HTERT RPE-1 (cell line): ENCODE data around the gene MLKL.
"Not testable (repeated sequence)": the region's sequence is repeated elsewhere in the genome, so short reads cannot be mapped to it uniquely, and the experiment has no call there.

Experiments
- in situ Hi-C: fragments of 300-500 bp; cut with MboI; formaldehyde crosslinking; loops from 4 replicates; pipeline ENCODE4 v1.14.3; 2020; ENCODE audit warnings: low sequenced_read_pairs

The MLKL gene

DNA sequence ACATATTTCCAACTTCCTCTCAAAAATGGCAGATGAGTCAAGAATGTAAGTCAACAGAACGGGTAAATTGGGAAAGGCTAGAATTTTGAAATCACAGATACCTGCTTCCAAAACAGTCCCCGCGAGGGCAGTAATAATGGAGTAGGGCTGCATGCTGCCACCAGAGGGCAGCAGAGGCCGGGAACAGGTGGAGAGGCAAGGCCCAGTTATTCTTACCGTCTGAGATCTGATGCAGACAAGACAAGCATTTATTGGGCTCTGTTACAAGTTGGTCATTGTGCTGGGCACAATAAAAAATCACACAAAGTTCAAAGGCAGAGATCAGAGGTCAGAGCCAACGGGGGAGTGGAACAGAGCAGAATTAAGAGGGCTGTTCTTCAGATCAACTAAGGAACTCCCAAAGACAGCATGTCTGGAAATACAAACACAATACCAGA, 8.8 kb upstream of the MLKL start:
- in situ Hi-C loops = no loop called here

DNA sequence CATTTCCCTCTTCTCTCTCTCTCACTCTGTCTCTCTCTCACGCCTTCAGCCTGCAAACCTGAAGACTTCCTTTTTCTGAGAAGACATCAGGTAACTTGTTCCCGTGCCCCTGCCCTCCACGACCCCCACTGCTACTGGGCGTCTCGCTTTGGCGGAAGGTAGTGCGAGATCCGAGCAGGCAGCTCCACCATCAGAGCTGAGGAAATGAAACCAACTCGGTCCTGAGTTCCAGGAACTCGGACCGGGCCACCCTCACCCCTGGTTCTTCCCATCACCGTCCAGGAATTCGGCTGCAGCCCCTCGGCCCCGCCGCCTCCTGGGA, 585 bp downstream of the MLKL start:
- in situ Hi-C loops = no loop called here

DNA sequence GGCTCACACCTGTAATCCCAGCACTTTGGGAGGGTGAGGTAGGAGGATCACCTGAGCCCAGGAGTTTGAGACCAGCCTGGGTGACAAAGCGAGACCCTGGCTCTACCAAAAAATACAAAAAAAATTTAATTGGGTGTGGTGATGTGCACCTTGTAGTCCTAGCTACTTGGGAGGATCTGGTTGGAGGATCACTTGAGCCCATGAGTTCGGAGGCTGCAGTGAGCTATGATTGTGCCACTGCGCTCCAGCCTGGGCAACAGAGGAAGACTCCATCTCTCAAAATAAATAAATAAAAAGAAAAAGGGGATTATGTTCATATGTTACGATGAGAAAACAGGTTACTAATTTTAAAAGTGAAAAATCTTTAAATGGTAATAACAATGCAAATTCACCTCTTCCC, 996 bp downstream of the MLKL start:
- in situ Hi-C loops = no loop called here

GRCh38 chr16:74698222-74698621, 2.4 kb downstream of the MLKL start:
- in situ Hi-C loops = no loop called here

GRCh38 chr16:74695450-74696422, 4.9 kb downstream of the MLKL start:
- in situ Hi-C loops = no loop called here

- in situ Hi-C loops = no loop called here
Measured at GRCh38 chr16:74691093-74691855, 9.4 kb downstream of the MLKL start.

DNA sequence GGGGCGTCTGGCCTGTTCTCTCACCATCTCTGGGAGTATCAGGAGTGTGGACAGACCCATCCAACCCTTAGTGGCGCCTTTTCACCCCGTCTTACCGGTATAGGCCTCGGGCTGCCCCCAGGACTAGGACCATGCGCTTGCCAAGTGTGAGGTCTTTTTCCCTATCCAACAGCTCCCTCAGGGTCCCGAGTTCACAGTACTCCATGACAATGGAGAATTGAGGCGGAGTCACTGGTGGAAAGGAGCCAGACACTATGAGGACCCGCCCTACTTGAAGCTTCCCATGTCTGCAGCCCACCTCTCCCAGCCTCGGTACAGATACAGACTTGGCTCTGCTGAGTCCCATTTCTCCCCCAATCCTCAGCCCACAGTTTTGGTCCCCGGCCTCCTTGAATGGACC, 18.1 kb downstream of the MLKL start:
- in situ Hi-C loops = no loop called here

GRCh38 chr16:74680681-74681080, 20.0 kb downstream of the MLKL start:
- in situ Hi-C loops = no loop called here

DNA sequence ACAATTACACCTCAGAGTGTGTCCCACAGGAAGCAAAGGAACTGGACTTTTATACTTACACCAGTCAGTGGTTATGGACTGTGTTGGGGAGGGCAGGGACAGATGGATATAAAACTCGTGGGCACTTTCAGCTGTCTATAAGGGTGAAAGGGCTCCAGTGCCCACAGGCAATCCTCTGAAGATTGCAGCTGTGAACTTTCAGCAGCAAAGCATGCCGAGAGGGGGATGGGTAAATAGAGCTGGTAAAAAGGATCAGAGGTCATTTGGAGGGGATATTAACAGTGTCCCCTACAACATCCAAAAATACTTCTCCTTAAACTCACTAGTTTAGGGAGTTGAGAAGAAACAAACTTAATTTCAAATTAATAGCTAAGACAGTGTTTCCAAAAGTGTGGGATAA, 20.7 kb downstream of the MLKL start:
- in situ Hi-C loops = no loop called here

GRCh38 chr16:74677868-74678267, 22.8 kb downstream of the MLKL start:
- in situ Hi-C loops = no loop called here

- in situ Hi-C loops = no loop called here
Measured at GRCh38 chr16:74673876-74674275, 26.8 kb downstream of the MLKL start.

DNA sequence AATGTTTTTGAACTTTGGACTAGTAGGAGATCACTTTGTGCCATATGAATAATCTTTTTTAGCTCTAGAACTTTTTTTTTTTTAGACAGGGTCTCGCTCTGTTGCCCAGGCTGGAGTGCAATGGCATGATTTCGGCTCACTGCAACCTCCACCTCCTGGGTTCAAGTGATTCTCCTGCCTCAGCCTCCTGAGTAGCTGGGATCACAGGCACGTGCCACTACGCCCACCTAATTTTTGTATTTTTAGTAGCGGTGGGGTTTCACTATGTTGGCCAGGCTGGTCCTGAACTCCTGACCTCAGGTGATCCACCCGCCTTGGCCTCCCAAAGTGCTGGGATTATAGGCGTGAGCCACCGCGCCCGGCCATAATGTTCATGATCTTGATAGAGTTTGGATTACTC, 31.8 kb downstream of the MLKL start:
- in situ Hi-C loops = not testable (repeated sequence)

DNA sequence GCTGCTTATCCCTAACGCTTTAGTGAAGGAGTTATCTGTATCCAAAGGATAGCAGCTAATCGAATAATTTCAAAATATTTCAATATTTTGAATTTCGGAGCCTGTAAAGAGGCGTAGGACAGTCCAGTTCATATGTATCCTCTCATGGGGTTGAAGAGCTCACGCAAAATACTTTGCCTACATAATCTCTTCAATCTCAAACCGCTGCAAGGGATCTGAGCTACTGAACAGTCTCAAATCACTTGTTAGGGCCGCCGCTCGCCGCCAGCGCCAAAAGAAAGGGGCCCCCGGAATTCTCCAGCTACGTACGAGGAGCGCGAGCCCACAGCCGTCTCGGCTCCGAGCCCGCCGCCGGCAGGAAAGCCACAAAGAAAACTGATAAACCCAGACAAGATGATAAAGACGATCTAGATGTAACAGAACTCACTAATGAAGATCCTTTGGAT, 33.4 kb downstream of the MLKL start:
- in situ Hi-C loops = no loop called here

- in situ Hi-C loops = no loop called here
Measured at GRCh38 chr16:74666425-74667254, 34.0 kb downstream of the MLKL start, which contains the start of gene RFWD3. TSS of gene RFWD3 (minus strand) at chr16:74666877. CDS start at chr16:74661449, 5,428 bp downstream.

- in situ Hi-C loops = no loop called here
Measured at GRCh38 chr16:74666010-74666421, 34.6 kb downstream of the MLKL start.

- in situ Hi-C loops = no loop called here
Measured at GRCh38 chr16:74661064-74661463, 39.6 kb downstream of the MLKL start.

DNA sequence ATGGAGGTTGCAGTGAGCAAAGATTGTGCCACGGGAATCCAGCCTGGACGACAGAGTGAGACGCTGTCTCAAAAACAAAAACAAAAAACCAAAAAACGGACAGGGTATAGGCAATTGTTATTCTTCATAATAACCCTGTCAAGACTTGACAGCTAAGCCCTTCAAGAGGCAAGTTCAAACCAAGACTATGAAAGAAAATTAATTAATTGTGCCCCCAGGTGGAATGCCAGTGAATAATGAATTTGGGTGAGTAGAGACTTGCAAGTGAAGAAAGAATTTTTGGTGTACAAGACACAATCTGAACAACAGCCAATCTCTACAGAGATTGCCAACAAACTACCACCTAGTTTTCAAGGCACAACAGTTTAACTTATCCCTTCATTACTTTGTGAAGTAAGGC, 40.3 kb downstream of the MLKL start:
- in situ Hi-C loops = no loop called here

- in situ Hi-C loops = no loop called here
Measured at GRCh38 chr16:74659041-74659440, 41.6 kb downstream of the MLKL start.

- in situ Hi-C loops = no loop called here
Measured at GRCh38 chr16:74657870-74658642, 42.6 kb downstream of the MLKL start.

- in situ Hi-C loops = no loop called here
Measured at GRCh38 chr16:74654536-74655050, 46.1 kb downstream of the MLKL start.
